OCI-LY3 (cell line): ENCODE data around the gene RNF40.

Source experiments
- H2AFZ ChIP-seq: fragments of 200-600, 300-600 bp; shearing (Covaris generic); 2 replicates; pipeline ENCODE4 v1.6.0; 2014; ENCODE audit warnings: antibody characterized with exemption, low read depth, low read length
- H3K27ac ChIP-seq: fragments of 200-600, 300-600 bp; sonication (generic); 2 replicates; pipeline ENCODE4 v1.5.1; 2014; ENCODE audit warnings: mild to moderate bottlenecking, low read length, moderate library complexity, mixed read lengths
- H3K27me3 ChIP-seq: fragments of 200-600, 300-600 bp; sonication (generic); 2 replicates; pipeline ENCODE4 v1.6.1; 2014; ENCODE audit warnings: low read depth, low read length, mixed read lengths
- H3K36me3 ChIP-seq: fragments of 200-600, 300-600 bp; sonication (generic); replicated peaks from 2 replicates; pipeline ENCODE3; 2014; ENCODE audit warnings: low read depth, low read length, mixed read lengths
- H3K4me1 ChIP-seq: fragments of 300-600, 200-600 bp; sonication (generic); 2 replicates; pipeline ENCODE4 v1.6.1; 2014; ENCODE audit warnings: low read length, mixed read lengths
- H3K4me2 ChIP-seq: fragments of 200-600, 300-600 bp; sonication (generic); 2 replicates; pipeline ENCODE4 v1.6.1; 2014; ENCODE audit warnings: low read length, mixed read lengths
- H3K4me3 ChIP-seq: fragments of 300-600, 200-600 bp; sonication (generic); 2 replicates; pipeline ENCODE4 v1.5.1; 2014; ENCODE audit warnings: antibody characterized with exemption, mild to moderate bottlenecking, low read length, moderate library complexity
- H3K79me2 ChIP-seq: fragments of 300-600, 200-600 bp; shearing (Covaris generic); 2 replicates; pipeline ENCODE4 v1.6.1; 2014; ENCODE audit warnings: mild to moderate bottlenecking, low read length, mixed read lengths
- H3K9ac ChIP-seq: fragments of 300-600, 200-600 bp; shearing (Covaris generic); 2 replicates; pipeline ENCODE4 v1.6.0; 2014; ENCODE audit warnings: mild to moderate bottlenecking, low read length, moderate library complexity
- H3K9me3 ChIP-seq: fragments of 200-600, 300-600 bp; shearing (Covaris generic); 2 replicates; pipeline ENCODE4 v1.6.1; 2014; ENCODE audit warnings: low read length, mixed read lengths; ENCODE audit not compliant: insufficient read depth
- H4K20me1 ChIP-seq: fragments of 200-600, 300-600 bp; sonication (generic); 2 replicates; pipeline ENCODE4 v1.6.1; 2016; ENCODE audit warnings: low read length, mixed read lengths; ENCODE audit not compliant: insufficient read depth
- EZH2phosphoT487 ChIP-seq: fragments of 200-600 bp; shearing (Covaris generic); IDR thresholded peaks from 2 replicates; pipeline ENCODE4 v1.6.1; 2018; ENCODE audit warnings: antibody characterized with exemption, mixed run types, low read depth
- TF ChIP-seq, protein P1 (sequence below): fragments of 200-600, 300-600 bp; sonication (generic); IDR thresholded peaks from 2 replicates; pipeline ENCODE4 v1.5.1; 2014; ENCODE audit warnings: antibody characterized with exemption, low read length, low read depth

RNF40 gene

DNA sequence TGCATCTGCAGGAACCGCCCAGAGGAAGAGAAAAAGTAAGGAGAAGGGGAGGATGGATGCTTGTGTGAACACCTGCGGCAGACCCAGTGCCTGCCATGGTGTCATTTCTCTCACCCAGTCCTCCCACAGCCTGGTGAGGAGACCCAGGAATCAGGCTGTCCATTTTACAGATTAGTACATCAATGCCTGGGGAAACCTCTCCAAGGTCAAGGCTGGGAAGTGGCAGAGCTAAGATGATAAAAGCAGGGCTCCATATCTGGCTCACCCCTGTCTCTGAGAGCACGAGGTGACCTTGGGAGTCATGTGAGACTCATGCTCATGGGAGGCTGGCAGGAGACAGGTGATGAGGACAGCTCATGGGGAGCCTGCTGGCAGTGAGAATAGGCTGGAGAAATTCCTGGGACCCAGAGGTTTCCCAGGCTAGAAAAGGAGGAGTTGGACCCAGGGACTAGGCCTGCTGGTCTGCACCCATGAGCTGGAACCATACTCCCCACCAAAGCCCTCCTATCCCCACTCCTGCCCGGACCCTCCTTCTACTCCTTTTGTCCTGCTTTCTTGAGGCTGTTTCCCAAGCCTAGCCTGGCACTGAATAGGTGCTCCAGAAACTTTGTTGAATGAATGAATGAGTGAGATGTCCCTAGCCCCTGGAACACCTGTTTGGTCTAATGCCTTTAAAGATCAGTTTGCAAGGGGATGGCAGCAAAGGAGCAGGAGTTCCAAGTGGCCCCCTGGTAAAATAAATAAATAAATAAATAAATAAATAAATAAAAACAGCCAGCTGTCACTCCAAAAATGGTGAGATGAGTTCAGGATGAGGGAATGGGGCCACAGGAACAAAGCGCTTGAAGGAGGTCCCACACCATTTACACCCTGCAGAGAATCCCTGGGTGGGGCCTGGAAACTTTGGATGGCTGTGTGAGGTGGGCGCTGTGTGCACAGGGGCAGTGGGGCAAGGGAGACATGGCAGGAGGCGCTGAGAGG is 23.3 kb downstream of the RNF40 start:
- H3K4me1 ChIP-seq = no peaks in the 10 kb centered on the region
- no peak overlapping the region for H3K4me2 ChIP-seq
- H3K79me2 ChIP-seq = no peaks in the 10 kb centered on the region
- H3K9ac ChIP-seq = no peak overlapping the region
- no peaks in the 10 kb centered on the region for H4K20me1 ChIP-seq
- no peaks in the 10 kb centered on the region for H3K36me3 ChIP-seq
- H2AFZ ChIP-seq = no peak overlapping the region
- no peak overlapping the region for H3K27ac ChIP-seq
- no peaks in the 10 kb centered on the region for H3K27me3 ChIP-seq
- no peak for TF ChIP-seq EZH2phosphoT487
- TF ChIP-seq, protein P1, sequence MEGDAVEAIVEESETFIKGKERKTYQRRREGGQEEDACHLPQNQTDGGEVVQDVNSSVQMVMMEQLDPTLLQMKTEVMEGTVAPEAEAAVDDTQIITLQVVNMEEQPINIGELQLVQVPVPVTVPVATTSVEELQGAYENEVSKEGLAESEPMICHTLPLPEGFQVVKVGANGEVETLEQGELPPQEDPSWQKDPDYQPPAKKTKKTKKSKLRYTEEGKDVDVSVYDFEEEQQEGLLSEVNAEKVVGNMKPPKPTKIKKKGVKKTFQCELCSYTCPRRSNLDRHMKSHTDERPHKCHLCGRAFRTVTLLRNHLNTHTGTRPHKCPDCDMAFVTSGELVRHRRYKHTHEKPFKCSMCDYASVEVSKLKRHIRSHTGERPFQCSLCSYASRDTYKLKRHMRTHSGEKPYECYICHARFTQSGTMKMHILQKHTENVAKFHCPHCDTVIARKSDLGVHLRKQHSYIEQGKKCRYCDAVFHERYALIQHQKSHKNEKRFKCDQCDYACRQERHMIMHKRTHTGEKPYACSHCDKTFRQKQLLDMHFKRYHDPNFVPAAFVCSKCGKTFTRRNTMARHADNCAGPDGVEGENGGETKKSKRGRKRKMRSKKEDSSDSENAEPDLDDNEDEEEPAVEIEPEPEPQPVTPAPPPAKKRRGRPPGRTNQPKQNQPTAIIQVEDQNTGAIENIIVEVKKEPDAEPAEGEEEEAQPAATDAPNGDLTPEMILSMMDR = no peak
- no peaks in the 10 kb centered on the region for H3K9me3 ChIP-seq
- no peak overlapping the region for H3K4me3 ChIP-seq

DNA sequence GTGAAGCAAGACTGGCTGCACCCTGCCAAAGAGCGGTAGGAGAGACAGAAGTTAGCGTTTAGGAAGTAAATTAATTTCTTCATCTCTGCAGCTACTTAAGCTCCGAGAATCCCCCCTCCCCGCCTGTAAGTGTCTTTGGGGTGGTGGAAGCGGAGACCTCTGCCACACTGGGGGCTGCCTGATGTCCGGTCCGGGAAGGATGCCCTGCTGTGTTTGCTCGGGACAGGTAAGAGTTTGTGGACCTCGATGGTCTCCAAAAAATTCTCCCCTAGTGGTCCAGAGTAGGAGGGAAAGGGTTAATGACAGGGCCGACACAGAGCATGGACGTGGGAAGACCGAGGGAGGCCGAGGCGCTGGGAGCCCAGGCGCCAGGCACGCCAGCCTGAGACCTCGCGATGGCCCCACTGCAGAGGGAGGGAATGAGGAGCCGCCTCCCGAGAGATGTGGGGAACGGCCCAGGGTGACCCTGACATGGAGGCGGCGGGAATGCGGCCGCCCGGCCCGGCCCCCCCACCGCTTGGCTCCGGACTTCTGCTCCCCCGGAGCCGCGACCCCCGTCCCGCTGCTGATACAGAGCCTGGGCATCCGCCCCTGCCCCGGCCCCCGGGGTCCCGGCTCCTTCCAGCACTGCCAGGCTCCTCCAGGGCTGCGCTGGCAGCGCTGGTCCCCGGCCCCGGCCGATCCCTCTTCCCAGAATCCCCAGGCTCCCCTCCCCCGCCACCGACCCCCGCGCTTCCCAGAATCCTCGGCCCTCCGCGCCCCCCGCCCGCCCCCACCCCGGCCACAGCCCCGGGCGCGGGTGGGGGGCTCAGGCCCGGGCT is 24.2 kb downstream of the RNF40 start:
- H3K4me1 ChIP-seq = no peaks in the 10 kb centered on the region
- no peaks in the 10 kb centered on the region for H3K9me3 ChIP-seq
- TF ChIP-seq EZH2phosphoT487 = no peak
- TF ChIP-seq, protein P1 = no peak
- H3K36me3 ChIP-seq = no peaks in the 10 kb centered on the region
- H2AFZ ChIP-seq = no peak overlapping the region
- no peaks in the 10 kb centered on the region for H4K20me1 ChIP-seq
- peak overlapping the region; percentile 40 for H3K4me2 ChIP-seq
- H3K79me2 ChIP-seq = no peaks in the 10 kb centered on the region
- peak overlapping the region; percentile 76 for H3K4me3 ChIP-seq
- H3K9ac ChIP-seq = peak overlapping the region; percentile 49; the same call in 1 of the 2 replicates
- H3K27ac ChIP-seq = no peak overlapping the region
- H3K27me3 ChIP-seq = no peaks in the 10 kb centered on the region

DNA sequence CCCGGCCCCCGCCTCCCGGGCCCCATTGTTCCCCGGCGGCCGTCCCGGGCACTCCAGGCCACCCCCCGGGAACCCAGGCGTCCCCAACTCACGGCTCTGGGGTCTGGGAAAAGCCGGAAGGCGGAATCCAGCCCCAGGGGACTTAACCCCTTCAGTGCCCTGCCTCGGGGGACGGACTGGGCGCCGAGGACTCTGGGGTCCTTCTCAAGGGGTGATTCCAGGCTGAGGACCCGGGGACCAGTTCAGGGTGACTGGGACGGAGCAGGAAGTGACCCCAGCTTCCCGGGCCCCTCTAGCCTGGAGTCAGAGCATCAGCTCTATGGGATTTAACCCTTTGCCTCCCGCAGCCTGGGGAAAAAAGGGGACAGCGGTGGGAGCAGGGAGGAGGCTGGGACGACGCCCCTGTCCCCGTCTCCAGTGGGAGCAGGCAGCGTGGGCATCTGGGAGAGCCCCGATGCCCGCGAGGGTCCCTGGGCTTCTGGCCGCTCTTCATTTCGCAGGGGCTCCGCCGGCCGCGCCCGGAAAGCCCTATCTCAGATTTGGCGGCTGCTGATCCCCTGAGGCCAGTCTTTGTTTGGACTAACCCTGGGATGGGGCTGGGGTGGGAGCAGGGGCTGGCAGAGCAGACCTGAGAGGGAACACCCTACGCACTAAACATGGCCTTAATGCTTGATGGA is 25.0 kb downstream of the RNF40 start, which contains the start of gene ZNF629:
Gene ZNF629, minus strand, starts transcription at position 270 of the 677 bp plus-strand sequence. CDS start 2,723 bp downstream, outside the sequence.
- Histone ChIP-seq H3K27me3 (no peaks in the 10 kb centered on the region), H3K27ac (no peak within 1 kb of the TSS), H2AFZ (peak within 1 kb of the TSS; percentile 63; the same call in 1 of the 2 replicates), H3K79me2 (no peaks in the 10 kb centered on the region), H3K36me3 (no peaks in the 10 kb centered on the region), H3K9ac (peak within 1 kb of the TSS; percentile 49; the same call in 1 of the 2 replicates), H3K9me3 (no peaks in the 10 kb centered on the region), H3K4me3 (peak within 1 kb of the TSS; percentile 76), H4K20me1 (no peaks in the 10 kb centered on the region), H3K4me2 (peak within 1 kb of the TSS; percentile 40), H3K4me1 (no peaks in the 10 kb centered on the region)
- TF ChIP-seq, protein P1 = no peak
- no peak for TF ChIP-seq EZH2phosphoT487
